HG03469 (cell line): ENCODE results near the gene ZNF107.
"Not testable (repeated sequence)": the region's sequence is repeated elsewhere in the genome, so short reads cannot be mapped to it uniquely, and the experiment has no call there.

Experiments used
- ATAC-seq: cut with Tn5 transposase; IDR thresholded peaks from one replicate; pipeline ENCODE4 v1.9.1; 2021; ENCODE audit warnings: mild to moderate bottlenecking, moderate library complexity, moderate number of reproducible peaks; ENCODE audit not compliant: unreplicated experiment

The ZNF107 gene

GRCh38 chr7:64729089-64729848, 63.3 kb downstream of the ZNF107 start:
- ATAC-seq: no peak

- ATAC-seq: no peak
Observed at GRCh38 chr7:64733550-64734240, 67.8 kb downstream of the ZNF107 start.

GRCh38 chr7:64736575-64736974, 70.6 kb downstream of the ZNF107 start:
- ATAC-seq: no peak

GRCh38 chr7:64738403-64738802, 72.5 kb downstream of the ZNF107 start:
- ATAC-seq: not testable (repeated sequence)

GRCh38 chr7:64738953-64739352, 73.0 kb downstream of the ZNF107 start:
- not testable (repeated sequence) for ATAC-seq

DNA sequence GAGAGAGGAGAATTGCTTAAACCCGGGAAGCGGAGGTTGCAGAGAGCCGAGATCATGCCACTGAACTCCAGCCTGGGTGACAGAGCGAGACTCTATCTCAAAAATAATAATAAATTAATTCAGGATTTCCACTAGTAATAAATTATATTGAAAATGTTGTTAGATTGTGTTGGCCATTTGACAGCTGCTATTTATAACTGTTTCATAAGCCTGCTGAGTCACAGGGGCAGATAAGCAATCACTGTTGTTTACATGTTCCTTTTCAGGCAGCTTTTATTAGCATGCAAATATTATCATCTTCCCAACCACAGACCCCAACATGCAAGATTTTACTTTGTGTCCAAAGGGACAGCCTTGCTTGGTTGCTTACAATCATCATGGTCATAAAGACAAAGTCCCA, 78.7 kb downstream of the ZNF107 start:
- no peak for ATAC-seq

DNA sequence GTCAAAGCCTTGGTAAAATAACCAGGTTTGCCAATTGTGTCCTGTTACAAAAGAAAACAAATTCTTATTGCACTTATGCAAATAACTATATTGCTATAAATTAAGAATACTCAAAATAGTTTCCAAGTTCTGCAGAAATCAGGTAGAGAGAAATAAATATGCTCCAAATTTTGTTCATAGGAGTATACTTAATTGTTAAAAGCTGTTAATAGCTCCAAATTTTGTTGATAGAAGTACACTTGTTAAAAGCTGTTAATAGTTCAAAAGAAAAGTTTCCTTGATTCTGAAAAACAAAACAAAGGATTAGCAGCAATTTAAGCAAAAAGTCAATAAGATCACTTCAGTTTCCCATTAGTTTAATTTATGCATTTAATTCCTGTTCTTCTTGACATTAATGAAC, 81.9 kb downstream of the ZNF107 start:
- no peak for ATAC-seq

- ATAC-seq: no peak
Observed at GRCh38 chr7:64753032-64753431, 87.1 kb downstream of the ZNF107 start.

DNA sequence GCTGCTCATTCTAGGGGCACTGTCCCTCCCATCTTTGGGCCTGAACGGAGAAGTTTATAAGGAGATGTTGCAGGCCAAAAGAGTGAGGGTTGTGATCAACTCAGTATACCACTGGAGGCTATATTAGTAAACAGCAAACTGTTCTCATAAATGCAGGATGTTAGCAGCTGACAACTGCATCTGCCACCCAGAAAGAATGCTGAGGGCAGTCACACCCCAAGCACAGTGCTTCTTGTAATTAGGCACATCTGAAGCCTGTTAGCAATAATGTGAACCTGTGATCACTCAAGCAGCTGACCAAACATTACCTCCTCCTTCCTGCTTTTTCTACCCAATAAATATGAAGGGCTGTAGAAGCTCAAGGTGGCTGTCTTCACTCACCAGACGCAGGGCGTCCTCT, 89.9 kb downstream of the ZNF107 start:
- no peak for ATAC-seq

DNA sequence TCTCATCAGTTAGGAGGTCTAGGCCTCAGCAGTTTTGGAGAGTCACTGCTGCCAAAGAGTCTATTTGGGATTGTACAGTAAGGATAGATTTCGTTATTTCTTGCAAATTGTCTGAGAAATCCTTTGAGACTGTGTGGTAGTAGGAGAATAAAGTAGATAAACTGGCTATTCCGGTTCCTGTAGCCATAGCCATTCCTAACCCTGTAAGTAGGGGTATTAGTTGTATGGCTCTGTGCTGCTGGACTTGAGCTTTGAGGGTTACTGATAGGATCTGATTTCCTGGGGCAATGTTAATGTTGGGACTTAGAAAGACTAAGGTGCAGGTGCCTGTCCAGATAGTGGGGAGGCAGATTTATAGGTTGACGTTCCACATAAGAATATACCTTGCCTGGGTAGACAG, 92.2 kb downstream of the ZNF107 start:
- ATAC-seq: no peak
